ENCODE measurements around the gene EPB41L4B. TPM values are rescaled to one million over a fixed set of nuclear protein-coding genes. Genes with fewer than 3 reads are reported as not detected.

The EPB41L4B gene
- total RNA-seq, 1 experiment from 2014 or later, result 2.1 TPM

DNA sequence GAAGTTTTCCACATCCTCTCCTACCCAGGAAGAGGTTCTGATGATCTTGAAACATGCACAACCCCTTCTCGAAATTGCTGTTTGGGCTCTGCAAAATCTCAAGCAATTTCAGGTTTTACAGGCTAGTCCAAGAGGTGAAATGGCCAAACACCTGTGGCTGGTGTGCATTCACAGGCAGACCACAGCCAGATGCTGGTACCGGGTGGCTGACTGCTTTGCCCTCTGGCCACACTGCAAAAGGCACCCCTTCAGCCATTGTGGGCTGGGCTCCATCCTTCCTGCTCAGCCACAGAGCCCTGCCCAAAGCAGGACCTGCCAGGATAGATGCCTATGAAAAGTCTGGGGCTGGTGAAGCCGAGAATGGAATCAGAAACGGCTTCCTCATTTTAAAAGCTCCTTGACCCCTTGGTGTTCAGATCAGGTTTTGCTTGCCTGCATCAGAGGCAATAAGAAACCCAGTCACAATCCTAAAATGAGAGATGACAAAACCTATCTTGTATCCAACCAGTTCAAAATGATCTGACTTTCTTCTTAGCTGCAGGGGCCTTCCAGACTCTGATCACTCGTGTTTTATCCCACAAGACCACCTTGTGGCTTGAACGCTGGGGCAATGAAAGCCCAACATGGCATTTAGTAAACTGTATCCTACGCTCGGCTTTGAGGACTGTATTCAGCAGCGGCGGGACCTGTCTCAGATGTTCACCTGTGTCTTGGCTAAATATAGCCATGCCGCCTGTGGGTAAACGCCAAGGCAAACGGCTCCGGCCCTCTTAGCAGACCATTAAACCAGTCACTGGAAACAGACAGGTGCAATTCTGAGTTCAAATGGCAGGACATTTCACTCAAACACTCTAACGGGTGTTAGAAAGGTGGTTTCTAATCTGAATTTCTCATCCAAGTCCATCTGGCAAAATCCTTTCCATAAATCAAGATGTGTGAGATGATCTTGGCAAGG is 49.6 kb downstream of the EPB41L4B start:
- DNase-seq (ENCODE audit: low read depth), result no peak

DNA sequence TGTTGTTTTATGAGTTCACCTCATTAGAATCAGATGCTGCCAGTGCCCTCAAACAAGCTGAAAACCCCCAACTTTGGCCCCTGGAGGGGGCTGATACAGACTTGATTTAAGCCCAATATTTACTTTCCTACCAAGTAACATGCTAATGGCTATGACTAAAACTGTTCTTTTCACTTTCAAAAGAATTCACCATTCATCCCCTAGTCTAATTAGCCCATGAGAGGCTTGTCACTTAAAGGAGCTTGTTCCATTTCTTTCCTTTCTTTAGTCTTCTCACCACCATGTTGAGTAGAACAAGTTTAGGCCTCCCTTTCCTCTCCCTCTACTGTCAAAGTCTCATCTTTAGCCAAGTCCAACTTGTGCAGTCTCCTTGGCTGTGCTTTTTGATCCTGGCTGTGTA is 50.4 kb downstream of the EPB41L4B start:
- DNase-seq (ENCODE audit: low read depth), result no peak

DNA sequence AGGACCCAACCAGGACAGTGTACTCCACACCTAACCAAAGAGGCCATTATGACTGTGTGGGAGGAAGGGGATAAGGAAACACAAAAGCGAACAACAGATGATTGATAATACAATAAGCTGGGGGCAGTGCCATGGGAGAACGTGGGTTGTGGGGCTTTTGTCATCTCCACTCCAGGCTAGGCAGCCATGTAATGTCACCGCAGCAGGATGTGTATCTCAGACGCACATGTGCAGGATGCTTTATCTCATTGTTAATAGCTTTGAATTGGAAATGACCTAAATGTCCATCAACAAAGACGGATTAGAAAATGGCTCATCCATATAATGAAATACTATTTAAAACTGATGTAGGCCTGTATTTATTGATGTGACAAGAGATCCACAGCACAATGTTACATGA is 51.0 kb downstream of the EPB41L4B start:
- no peak for DNase-seq (ENCODE audit: low read depth)

DNA sequence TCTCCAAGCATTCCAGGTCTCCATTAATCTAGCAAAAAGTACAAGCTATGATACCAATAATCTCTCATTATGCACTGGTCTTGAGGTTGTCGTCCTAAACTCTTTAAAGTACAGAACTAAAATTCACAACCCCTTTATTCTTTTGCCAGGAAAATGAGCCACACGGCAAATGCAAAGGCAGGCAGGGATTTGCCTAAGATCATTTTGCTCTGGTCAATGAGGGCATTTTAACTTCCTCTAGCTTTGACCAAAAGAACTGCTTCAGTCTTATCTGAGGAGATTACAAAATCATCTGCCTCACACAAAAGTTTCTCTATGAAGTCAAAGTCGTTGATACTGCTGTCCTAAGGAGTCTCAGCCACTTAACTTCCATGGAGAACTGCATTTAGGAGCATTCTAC is 51.8 kb downstream of the EPB41L4B start:
- DNase-seq (ENCODE audit: low read depth), result no peak

DNA sequence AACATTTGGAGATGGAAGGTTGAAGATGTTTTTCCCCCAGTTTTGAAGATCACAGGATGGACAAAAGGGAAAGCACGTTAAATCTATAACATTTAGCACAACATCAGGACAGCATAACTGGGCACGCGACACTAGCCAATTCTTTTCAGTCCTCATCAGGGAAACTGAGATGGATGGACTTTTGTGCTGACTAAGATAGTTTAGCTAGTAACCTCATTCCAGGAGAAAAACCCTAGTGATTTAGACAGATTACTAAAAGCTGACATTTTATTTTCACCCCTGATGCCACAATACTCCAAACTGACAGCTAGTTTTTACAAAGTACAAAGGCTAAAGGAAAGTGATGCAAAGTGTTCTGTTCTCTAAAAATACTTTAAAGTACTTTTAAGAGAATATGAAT is 53.3 kb downstream of the EPB41L4B start:
- no peak for DNase-seq (ENCODE audit: low read depth)

DNA sequence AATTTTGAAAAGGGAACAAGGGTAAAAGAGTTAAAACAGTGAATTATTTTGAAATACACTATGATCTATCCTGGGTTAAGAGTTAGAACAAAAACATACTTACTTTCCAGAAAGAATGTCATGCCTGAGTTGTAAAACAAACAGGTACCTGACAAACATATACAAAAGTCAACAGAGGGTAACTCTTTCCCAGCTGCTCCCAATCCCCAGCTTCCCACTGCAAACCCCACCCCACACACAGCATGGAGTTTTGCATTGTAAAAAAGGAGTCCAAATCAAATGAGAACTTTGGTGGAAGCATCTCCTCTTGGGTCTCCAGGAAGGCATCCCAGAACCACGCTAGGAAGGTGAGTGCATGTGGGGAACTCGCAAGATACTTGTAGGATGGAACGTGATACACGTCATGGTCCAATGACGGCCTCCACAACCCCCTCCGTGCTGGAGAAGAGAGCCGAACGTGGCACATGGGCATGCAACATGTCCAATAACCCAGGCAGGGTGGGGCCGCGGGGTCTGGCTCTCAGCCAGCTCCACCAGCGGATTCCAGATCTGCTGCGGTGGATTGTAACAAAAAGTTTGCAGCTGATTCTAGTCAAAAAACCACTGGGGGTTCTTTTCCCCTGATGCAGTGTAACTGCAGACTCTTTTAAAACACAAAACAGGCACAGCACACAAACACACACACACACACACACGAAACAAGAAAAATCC is 55.8 kb downstream of the EPB41L4B start:
- DNase-seq (ENCODE audit: low read depth), result no peak

DNA sequence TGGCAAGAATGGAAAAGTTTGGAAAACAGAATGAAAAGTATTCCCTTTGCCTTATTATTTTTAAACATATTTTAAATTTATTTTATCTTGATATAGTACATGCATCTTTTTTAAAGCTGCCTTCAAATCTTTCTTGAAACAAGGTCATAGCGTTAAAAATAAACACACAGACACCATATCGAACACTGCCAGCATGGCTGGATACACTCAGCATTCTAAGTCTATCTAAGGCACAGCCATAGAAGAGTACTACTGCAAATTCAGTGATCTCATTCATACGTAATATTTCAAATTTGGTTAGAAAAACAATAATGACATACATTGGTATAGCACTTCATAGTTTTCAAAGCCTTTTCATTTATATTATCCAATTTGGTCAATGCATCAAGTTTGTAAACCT is 57.5 kb downstream of the EPB41L4B start:
- no peak for DNase-seq (ENCODE audit: low read depth)

DNA sequence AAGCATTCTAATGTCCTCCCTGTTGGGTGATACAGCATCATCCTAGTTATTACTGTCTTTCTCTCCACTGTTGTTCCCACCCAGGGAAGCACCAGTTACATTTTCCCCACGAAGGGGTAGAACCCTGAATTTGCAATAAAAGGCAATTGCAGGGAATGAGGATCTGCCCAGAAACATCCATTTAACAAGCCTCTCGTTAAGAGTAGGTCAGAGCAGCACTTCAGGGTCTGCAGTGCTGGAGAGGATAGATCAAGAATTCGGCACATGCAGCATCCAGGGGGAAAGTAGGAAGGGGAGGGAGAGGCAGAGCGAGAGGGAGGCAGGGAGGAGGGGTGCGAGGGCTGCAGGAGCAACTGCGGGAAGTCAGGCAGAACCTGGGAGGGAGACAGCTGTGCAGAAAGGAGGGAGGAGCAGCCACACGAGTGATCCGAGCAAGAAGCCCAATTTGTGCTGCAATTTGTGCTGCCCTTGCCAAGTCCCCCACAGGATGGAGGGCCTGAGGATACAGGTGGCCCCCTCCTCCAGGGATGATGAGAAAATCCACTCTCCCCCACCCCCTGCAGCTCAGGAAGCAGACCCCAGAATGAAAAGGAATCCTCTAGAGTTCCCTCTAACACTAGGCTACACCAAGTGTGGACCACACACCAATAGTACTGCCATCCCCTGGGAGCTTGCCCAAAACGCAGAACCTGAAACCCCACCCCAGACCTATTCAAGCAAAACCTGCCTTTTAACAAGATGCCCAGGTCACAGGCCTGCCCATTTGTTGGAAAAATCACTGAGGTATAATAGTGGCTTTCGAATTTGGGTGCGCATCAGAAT is 62.2 kb downstream of the EPB41L4B start:
- DNase-seq (ENCODE audit: low read depth), result no peak

DNA sequence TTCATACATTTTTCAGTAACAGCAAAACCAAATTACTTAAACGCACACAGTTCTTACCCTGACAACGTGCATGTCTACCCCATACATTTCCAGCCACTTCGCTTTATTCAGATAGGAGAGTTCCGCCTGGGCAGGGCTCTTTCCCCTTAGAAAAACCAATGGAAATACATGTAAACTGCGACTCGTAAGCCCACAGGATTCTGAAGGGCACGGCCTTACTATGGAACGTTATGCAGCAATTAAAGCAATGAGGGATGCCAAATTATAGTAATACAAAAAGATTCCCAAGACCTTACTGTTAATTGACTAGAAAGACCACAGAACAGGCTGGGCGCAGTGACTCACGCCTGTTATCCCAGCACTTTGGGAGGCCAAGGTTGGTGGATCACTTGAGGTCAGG is 64.5 kb downstream of the EPB41L4B start:
- DNase-seq (ENCODE audit: low read depth), result peak; percentile 60

DNA sequence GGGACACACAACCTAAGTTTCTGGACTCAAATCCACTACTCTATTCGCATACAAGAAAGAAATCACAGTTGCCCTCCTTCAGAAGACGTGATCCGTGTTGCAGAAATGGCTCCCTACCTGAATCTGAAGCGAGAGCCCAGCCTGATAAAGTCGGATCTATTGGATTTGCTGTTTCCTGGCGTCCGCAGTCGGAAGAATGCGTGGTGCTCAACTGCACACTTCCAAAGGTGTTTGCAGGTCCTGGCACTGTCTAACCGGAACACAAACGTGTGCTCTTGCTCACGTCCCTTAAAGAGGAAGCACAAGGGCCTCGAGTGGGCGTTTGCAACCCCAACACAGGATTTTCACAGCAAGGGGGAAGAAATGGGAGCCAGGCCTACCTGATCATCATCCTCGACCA is 65.5 kb downstream of the EPB41L4B start:
- no peak for DNase-seq (ENCODE audit: low read depth)

DNA sequence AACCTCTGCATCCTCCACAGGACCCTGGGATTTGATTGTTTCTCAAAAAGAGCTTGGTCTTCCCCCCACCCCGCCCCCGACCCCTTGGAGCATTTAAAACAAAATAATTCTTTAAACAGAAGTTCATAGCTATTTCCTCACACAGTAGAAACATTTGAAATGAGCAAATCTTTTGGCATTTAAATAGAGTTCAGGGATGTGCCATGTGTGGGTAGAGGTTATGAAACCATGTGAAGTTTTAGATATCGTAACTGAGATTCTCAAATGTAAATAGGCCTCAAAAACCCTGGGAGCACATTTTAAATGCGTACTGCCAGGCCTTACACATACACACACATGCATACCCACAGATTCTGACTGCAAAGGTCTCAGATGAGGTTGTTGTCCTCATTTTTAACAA is 66.5 kb downstream of the EPB41L4B start:
- peak; percentile 55 for DNase-seq (ENCODE audit: low read depth)

DNA sequence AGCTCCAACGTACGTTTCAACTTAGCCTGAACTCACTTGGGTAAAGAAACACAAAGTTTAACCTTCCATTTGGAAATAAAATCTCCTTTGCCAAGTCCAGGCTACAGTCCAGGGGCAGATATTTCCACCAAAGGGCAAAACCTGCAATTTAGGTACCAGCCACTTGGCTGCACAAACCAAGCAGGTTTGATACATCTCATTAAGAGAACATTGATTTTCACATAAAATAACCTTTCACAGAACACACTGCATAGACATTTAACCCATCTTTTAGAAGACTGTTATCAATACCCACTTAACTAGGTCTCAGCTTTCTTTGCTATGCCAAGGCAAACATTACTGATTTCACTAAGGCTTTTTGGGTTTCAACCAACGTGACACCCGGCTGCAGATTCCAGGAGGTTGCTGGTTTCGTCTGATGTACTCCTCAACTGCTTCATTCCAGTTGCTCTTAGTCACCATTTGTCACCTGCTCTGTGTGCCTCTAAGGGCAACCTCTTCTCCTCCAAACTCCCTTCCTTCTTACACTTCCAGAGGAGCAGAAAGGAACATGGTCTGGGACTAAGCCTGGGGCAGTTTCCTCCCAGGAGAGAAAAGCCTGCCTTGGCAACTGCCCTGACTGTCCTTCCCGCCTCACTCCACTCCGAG is 67.1 kb downstream of the EPB41L4B start:
- DNase-seq (ENCODE audit: low read depth), result peak; percentile 93

DNA sequence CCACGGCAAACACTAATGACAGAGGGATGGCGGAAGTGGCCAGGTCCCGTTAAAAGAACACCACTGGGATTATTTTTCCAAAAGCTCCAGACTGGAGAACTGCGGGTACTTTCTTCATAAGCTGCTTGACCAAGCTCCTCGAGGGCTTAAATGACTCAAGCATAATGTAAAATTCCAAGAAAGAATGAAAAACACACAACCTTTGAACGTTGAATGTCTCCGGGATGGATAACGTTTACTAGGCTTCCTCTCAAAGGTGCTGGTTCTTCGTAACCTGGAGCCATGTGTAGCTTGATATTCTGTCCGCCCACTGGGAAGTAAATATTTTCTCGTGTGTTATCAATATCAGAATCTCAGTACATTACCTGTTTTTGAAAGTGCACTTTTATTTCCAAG is 67.6 kb downstream of the EPB41L4B start:
- DNase-seq (ENCODE audit: low read depth), result no peak

DNA sequence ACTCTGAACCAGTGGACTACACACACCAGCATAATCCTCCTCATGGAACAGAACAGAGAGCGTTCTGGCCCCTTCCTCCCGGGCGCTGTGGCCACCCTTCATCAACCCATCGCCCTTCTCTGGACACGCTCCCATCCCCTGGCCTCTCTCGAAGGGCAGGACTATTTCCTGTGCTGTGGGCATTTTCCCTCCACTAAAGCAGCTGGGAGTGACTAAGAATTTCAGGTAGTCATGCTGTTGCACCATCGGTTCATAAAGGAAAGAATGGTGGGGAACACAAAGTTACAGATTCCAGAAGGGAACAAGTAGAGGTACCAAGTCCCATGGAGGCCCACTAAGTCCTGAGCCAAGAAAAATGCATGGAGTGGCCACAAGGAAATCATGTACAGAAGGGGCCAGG is 68.6 kb downstream of the EPB41L4B start:
- DNase-seq (ENCODE audit: low read depth), result no peak

DNA sequence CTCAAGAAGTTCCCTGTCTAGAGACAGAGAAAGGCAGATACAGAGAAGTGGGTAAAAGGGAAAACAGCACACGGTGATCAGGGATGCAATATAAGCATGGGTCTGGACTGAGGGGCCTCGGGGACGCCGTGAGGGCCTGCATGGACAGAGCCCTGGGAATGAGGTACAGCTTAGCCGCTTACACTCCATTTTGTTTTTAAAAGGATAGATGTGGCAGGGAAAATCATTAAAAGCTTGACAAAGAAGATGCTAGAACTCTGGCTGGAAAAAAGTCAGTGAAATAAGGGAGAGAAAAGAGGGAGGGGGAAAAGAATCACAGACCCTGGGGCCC is 69.1 kb downstream of the EPB41L4B start:
- DNase-seq (ENCODE audit: low read depth), result no peak

DNA sequence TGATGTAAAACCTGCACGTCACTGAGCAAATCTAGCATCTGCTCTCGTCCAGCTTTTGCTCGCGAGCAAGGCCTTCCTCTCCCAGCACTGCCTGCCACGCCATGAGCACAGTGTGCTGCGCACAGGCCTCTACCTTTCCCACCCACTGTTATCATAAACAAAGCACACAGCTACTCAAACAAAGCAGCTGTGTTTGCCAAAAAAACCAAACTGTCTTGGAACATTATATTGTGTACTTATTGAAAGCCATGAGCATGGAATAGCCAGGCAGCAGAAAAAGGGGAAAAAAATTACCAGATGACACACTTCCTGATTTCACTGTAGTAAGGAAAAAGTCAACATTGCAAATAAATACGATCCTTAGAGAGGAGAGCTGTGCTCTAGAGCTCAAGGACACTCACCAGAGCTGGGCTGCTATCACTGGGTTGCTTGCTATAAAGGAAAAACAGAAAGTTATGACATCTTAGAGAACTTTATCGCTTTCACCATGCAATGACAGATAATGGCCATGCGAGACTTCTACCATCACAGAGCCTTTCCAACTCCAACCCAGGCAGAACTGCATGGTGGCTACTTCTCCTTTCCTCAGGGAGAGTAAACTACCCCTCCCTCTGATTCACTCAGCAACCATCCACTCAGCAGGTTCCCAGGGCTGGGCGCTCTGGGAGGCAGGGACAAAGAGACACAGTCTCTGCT is 69.6 kb downstream of the EPB41L4B start:
- peak; percentile 63 for DNase-seq (ENCODE audit: low read depth)

DNA sequence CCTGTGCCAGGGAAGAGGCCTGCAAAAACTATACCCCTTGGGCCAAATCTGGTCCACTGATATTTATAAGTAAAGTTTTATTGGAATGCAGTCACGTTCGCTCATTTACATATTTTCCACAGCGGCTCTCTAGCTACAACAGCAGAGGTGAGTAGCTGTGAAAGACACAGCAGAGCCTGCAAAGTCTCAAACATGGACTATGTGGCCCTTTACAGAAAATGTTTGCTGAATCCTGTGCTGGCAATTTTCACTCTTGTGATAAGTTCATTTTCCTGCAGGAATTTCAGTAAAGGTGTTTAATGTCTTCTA is 70.1 kb downstream of the EPB41L4B start:
- no peak for DNase-seq (ENCODE audit: low read depth)

DNA sequence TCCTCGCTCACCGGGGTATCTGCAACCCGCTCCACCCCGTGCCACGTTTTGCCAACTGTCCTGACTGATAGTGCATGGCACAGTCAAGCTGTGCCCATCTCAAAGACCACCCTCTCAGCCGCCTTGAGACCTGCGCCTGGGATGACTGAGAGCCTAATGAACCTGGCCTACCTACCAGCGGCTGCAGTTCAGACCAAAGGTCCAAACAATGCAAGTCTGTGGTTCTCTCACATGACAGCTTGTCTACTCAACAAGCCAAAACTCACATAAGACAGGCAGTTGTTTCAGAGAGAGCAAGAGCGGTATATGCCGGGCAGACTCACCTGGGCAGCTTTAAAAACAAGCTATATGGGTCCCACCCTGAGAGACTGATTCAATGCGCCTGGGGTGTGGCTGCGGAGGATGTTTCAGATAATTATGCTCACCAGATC is 70.5 kb downstream of the EPB41L4B start:
- no peak for DNase-seq (ENCODE audit: low read depth)

DNA sequence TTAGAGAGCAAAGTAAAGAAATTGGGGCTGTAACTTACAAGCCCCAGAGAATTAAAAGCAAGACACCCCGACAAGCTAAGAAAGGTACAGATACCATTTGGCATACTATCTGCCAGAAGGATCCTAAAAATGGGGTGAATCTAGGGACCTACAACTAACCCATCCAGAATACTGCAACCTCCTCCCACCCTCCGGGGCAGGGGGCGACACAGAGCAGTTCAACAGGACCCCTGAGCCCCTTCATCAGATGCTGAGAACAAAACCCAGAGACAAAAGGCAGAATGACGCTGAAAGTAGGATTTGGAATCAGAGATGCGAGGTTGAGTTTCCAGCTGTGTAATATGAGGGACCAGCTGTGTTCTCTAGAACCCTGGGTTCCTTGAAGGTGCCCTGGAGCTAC is 71.2 kb downstream of the EPB41L4B start:
- no peak for DNase-seq (ENCODE audit: low read depth)

DNA sequence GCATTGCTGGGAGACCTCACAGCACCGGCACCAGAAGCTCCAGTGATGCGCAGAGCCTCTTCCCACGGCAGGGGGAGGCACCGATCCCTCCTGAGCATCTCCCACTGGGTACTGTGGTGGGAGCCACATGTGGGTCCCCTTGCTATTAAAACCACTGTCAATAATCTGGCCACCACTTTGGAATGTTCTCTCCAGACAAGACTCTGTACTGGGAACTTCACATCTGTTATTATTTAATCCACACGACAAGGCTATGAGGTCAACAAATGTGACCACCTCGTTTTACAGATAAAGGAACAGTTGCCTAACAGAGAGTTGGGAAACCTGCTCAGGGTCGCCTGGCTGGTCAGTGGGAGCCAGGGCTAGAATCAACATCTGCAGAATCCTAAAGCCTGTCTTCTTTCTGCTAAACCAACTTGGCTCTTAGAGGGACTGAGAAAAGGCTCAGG is 72.7 kb downstream of the EPB41L4B start:
- peak; percentile 47 for DNase-seq (ENCODE audit: low read depth)

DNA sequence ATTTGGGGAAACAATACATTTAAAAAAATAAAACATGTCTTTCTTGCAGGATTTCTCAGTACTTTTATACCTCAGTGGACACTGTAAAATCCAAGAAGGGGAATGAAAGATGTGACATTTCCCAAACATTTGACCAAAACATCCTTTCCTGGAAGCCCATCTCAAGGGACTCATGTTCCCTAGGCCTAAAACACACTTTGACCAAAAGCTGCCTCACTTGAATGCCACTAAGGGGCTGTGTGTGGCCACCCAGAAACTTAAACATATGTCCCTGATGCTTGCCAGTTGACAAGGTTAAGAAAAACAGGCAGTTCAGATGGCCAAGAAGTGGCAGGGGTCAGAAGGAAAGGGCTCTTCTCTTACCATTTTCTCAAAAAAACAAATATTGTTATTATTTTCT is 73.6 kb downstream of the EPB41L4B start:
- no peak for DNase-seq (ENCODE audit: low read depth)

Data from LHCN-M2 (cell line).